WTC11 (cell line): ENCODE measurements around the gene LTBP1.

Source experiments
- ATF1 ChIP-seq: sonication (generic); formaldehyde crosslinking; IDR thresholded peaks from 2 replicates; pipeline ENCODE4 v1.8.1; 2023; ENCODE audit warnings: mild to moderate bottlenecking, moderate library complexity, missing genetic modification reagents
- CTCF ChIP-seq: fragments of 200-600 bp; IDR thresholded peaks from 2 replicates; pipeline ENCODE4 v1.8.0; 2022; ENCODE audit warnings: antibody characterized with exemption
- ETV6 ChIP-seq: sonication (generic); formaldehyde crosslinking; IDR thresholded peaks from 2 replicates; pipeline ENCODE4 v1.8.1; 2022; ENCODE audit warnings: mild to moderate bottlenecking, missing genetic modification reagents
- KAT7 ChIP-seq: sonication (generic); formaldehyde crosslinking; IDR thresholded peaks from 2 replicates; pipeline ENCODE4 v1.8.1; 2023; ENCODE audit warnings: missing genetic modification reagents, mild to moderate bottlenecking, borderline replicate concordance
- STAT6 ChIP-seq: sonication (generic); formaldehyde crosslinking; conservative IDR thresholded peaks from 2 replicates; pipeline ENCODE4 v1.8.1; 2023; ENCODE audit warnings: mild to moderate bottlenecking, low read depth, missing genetic modification reagents, moderate library complexity
- TP53 ChIP-seq: sonication (generic); formaldehyde crosslinking; IDR thresholded peaks from 2 replicates; pipeline ENCODE4 v1.8.1; 2023; ENCODE audit warnings: mild to moderate bottlenecking, missing genetic modification reagents
- USF1 ChIP-seq: sonication (generic); formaldehyde crosslinking; IDR thresholded peaks from 2 replicates; pipeline ENCODE4 v1.8.0; 2022; ENCODE audit warnings: mild to moderate bottlenecking, missing genetic modification reagents

- TF ChIP-seq CTCF (no peak), ETV6 (no peak), KAT7 (CRISPR knock-in tag) (no peak), USF1 (CRISPR knock-in tag) (no peak), TP53 (CRISPR knock-in tag) (no peak), ATF1 (CRISPR knock-in tag) (no peak), STAT6 (CRISPR knock-in tag) (no peak)
Measured at GRCh38 chr2:32990556-32990955, 43.8 kb downstream of the LTBP1 start.
